Activated CD4-positive, CD25-positive, alpha-beta regulatory T cell treated with anti-CD3 and anti-CD28 coated beads, Interleukin-2, amount 50 U/mL, for 16 hours (primary cell): ENCODE results near the gene OR6J1.
A peak's percentile ranks its signal among the peaks of the same experiment; 100 is the strongest.
"Not testable (repeated sequence)": the region's sequence is repeated elsewhere in the genome, so short reads cannot be mapped to it uniquely, and the experiment has no call there.

Experiments
- DNase-seq: peaks from one replicate; pipeline ENCODE4 v3.0.0-alpha.2; 2020; ENCODE audit warnings: low read depth, low spot score

Gene OR6J1

GRCh38 chr14:22606380-22606779 is 37.8 kb downstream of the OR6J1 start:
- no peak for DNase-seq

GRCh38 chr14:22602862-22603261 is 41.3 kb downstream of the OR6J1 start:
- DNase-seq = no peak

- no peak for DNase-seq
Measured at GRCh38 chr14:22601996-22602395, 42.2 kb downstream of the OR6J1 start.

- DNase-seq = no peak
Measured at GRCh38 chr14:22601456-22601855, 42.7 kb downstream of the OR6J1 start.

- no peak for DNase-seq
Measured at GRCh38 chr14:22600027-22600426, 44.1 kb downstream of the OR6J1 start.

GRCh38 chr14:22599349-22599748 is 44.8 kb downstream of the OR6J1 start:
- no peak for DNase-seq

- DNase-seq = no peak
Measured at GRCh38 chr14:22598896-22599244, 45.3 kb downstream of the OR6J1 start.

GRCh38 chr14:22598099-22598895 is 45.9 kb downstream of the OR6J1 start, which contains the start of gene ABHD4:
Gene ABHD4 (plus strand): TSS chr14:22598300. CDS start chr14:22598307, 7 bp downstream.
- peak; percentile 21 for DNase-seq

- DNase-seq = no peak
Measured at GRCh38 chr14:22597771-22598098, 46.4 kb downstream of the OR6J1 start.

- DNase-seq = no peak
Measured at GRCh38 chr14:22597265-22597664, 46.9 kb downstream of the OR6J1 start.

- no peak for DNase-seq
Measured at GRCh38 chr14:22596354-22596879, 47.7 kb downstream of the OR6J1 start.

GRCh38 chr14:22594156-22594716 is 49.9 kb downstream of the OR6J1 start:
- DNase-seq = no peak

GRCh38 chr14:22593601-22594000 is 50.6 kb downstream of the OR6J1 start:
- no peak for DNase-seq

GRCh38 chr14:22593189-22593588 is 51.0 kb downstream of the OR6J1 start:
- no peak for DNase-seq

- peak; percentile 99 for DNase-seq
Measured at GRCh38 chr14:22589096-22589839, 54.9 kb downstream of the OR6J1 start, which contains the start of gene DAD1. Gene DAD1 (minus strand): TSS chr14:22589224. CDS start chr14:22589157, 67 bp downstream.

- DNase-seq = no peak
Measured at GRCh38 chr14:22588526-22589095, 55.5 kb downstream of the OR6J1 start.

- not testable (repeated sequence) for DNase-seq
Measured at GRCh38 chr14:22587677-22588422, 56.3 kb downstream of the OR6J1 start.

GRCh38 chr14:22587247-22587646 is 56.9 kb downstream of the OR6J1 start:
- DNase-seq = no peak

- no peak for DNase-seq
Measured at GRCh38 chr14:22583994-22584393, 60.2 kb downstream of the OR6J1 start.
